Central memory CD8-positive, alpha-beta T cell (primary cell): ENCODE data around the gene FAM171A1.
"Not testable (repeated sequence)": the region's sequence is repeated elsewhere in the genome, so short reads cannot be mapped to it uniquely, and the experiment has no call there.

Experiments
- ATAC-seq: fragments of 150-1000 bp; cut with Tn5 transposase; replicated peaks from 2 replicates; pipeline ENCODE4 v1.10.0; 2022; ENCODE audit warnings: mild to moderate bottlenecking, moderate FRiP score, moderate number of reproducible peaks; ENCODE audit not compliant: poor library complexity, severe bottlenecking; ENCODE audit errors: extremely low read depth
- DNase-seq, 2 donors: peaks; one replicate each; pipeline ENCODE4 v3.0.0; 2021; ENCODE audit warnings: low spot score in 2 of 2
- H3K27ac Mint-ChIP-seq: one replicate; pipeline ENCODE4 v1.8.0; 2022; ENCODE audit warnings: low read depth, mild to moderate bottlenecking, moderate library complexity, mixed read lengths
- H3K27me3 Mint-ChIP-seq: one replicate; pipeline ENCODE4 v1.8.0; 2022; ENCODE audit warnings: mixed read lengths
- H3K36me3 Mint-ChIP-seq: one replicate; pipeline ENCODE4 v1.8.0; 2022; ENCODE audit warnings: mild to moderate bottlenecking, moderate library complexity, mixed read lengths; ENCODE audit not compliant: insufficient read depth
- H3K4me1 Mint-ChIP-seq: one replicate; pipeline ENCODE4 v1.8.0; 2022; ENCODE audit warnings: mixed read lengths
- H3K4me3 Mint-ChIP-seq: one replicate; pipeline ENCODE4 v1.8.0; 2022; ENCODE audit warnings: mild to moderate bottlenecking, moderate library complexity, mixed read lengths
- H3K9me3 Mint-ChIP-seq: one replicate; pipeline ENCODE4 v1.8.0; 2022; ENCODE audit warnings: mixed read lengths

The FAM171A1 gene

DNA sequence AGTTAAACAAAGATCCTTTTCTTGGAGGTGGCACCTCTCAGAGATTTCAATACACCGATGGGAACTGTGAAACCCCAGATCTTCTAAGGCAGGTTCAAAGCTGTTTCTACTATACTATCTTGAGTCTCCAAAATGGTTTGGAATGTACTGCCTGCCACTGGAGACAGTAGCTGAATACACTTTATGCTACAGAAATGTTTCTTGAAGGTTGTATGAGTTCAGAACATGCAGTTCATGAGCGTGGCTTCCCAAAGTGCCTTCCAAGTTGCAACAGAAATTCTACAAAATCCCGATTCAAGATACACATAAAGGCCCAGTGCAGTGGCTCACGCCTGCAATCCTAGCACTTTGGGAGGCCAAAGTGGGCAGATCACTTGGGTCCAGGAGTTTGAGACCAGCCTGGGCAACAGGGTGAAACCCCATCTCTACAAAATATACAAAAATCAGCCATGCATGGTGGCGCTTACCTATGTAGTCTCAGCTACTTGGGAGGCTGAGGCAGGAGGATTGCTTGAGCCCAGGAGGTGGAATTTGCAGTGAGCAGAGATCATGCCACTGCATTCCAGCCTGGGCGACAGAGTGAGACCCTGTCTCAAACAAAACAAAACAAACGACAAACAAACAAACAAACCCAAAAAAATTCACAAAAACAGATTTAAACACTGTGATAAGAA is 36.3 kb downstream of the FAM171A1 start:
- H3K9me3 Mint-ChIP-seq = no peaks in the 10 kb centered on the region
- DNase-seq (no peak), ATAC-seq (no peak)
- no peak overlapping the region for H3K27ac Mint-ChIP-seq
- no peaks in the 10 kb centered on the region for H3K4me1 Mint-ChIP-seq
- H3K4me3 Mint-ChIP-seq = no peak overlapping the region
- peaks cover 34% of the 10 kb centered on the region for H3K27me3 Mint-ChIP-seq
- H3K36me3 Mint-ChIP-seq = no peaks in the 10 kb centered on the region

DNA sequence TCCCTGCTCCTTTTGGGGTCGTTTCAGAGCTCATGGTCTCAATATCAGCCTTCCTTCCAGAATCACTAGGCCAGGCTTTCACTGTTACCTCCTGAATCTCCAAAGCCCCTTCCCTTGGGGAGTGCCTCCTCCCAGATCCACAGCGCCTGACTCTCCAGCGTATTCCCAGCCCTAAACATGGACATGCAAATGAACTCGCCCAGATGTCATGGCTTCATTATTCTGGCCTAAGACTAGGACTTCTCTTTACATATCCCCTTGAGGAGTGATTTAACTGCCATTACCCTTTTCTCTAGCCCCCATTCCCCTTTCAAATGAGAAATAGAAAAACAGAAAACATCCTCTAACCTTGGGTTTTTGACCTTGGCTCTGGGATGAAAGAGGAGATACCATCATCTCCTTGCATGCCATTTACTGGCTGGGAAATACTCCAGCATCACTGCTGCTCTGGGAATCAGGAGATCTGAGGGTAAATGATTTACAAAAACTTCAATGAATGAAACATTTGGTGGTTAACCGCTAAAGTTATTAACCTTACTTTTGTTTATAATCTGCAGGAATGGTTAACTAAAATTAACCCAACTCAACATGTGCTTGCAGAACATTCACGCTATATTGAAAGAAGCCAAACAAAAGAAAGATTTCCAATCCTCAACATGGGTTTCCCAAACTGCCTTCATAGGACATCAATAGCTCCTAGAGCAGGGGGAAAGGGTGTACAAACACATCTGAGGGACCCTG is 37.0 kb downstream of the FAM171A1 start:
- Mint-ChIP-seq H3K4me3 (no peak overlapping the region), H3K27ac (no peak overlapping the region), H3K4me1 (no peaks in the 10 kb centered on the region), H3K9me3 (no peaks in the 10 kb centered on the region), H3K36me3 (no peaks in the 10 kb centered on the region), H3K27me3 (peaks cover 27% of the 10 kb centered on the region)
- ATAC-seq (no peak), DNase-seq (no peak)

DNA sequence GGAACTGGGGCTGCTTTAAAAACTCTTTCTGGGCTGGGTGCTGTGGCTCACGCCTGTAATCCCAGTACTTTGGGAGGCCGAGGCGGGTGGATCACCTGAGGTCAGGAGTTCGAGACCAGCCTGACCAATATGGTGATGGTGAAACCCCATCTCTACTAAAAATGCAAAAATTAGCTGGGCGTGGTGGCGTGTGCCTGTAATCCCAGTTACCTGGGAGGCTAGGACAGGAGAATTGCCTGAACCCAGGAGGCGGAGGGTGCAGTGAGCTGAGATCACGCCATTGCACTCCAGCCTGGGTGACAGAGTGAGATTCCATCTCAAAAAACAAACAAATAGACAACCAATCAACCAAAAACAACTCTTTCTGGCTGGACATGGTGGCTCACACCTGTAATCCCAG is 37.9 kb downstream of the FAM171A1 start:
- not testable (repeated sequence) for DNase-seq, H3K27ac Mint-ChIP-seq, H3K9me3 Mint-ChIP-seq, ATAC-seq, H3K4me1 Mint-ChIP-seq, H3K36me3 Mint-ChIP-seq, H3K4me3 Mint-ChIP-seq
- peaks cover 18% of the 10 kb centered on the region for H3K27me3 Mint-ChIP-seq

DNA sequence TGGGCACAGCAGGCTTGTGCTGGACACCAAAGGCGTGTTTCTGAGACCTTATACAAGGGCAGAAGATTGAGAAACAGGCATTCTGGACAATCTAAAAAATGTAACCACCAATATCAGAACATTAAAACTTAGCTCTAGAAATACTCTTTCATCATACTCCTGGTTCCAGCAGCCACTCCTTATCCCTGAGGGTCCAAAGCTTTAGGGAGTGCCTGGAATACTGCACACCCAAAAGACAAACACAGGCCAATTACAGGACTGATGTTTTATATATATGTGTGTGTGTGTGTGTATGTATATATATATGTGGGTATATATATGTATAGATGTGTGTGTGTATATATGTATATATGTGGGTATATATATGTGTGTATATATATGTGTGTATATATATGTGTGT is 39.6 kb downstream of the FAM171A1 start:
- no peaks in the 10 kb centered on the region for H3K4me1 Mint-ChIP-seq
- DNase-seq (no peak), ATAC-seq (no peak)
- no peak overlapping the region for H3K27ac Mint-ChIP-seq
- no peaks in the 10 kb centered on the region for H3K36me3 Mint-ChIP-seq
- H3K9me3 Mint-ChIP-seq = no peaks in the 10 kb centered on the region
- no peak overlapping the region for H3K4me3 Mint-ChIP-seq
- peaks cover 10% of the 10 kb centered on the region for H3K27me3 Mint-ChIP-seq

DNA sequence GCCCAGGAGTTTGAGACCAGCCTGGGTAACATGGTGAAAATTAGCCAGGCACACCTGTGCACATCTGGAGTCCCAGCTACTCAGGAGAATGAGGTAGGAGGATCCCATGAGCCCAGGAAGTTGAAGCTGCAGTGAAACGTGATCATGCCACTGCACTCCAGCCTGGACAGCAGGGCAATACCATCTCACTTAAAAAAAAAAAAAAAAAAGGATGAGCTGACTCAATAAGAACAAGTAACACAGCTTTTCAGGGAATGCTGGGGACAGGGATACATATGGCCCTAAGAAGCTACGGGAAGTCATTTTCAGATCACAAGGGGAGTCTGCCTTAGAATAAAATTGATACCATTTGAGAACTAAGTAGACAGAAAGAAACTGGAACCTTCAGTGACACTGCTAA is 41.7 kb downstream of the FAM171A1 start:
- Mint-ChIP-seq H3K9me3 (no peaks in the 10 kb centered on the region), H3K4me3 (no peak overlapping the region)

DNA sequence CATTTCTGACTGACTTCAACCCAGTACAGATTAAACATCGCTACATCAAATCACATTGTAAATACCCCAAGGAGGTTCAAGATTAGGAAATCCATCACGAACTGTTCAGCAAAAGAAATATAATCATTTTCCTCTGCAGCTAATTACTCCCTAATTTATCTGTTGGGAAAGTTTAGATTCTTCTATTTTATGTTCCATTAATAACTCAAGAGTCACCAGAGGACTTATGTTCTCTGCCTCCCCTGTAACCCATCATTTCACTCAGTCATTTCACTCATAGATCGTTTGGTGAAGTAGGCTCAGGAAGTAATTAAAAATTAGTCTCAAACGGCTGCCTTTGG is 45.2 kb downstream of the FAM171A1 start:
- Mint-ChIP-seq H3K27ac (no peak overlapping the region), H3K9me3 (no peaks in the 10 kb centered on the region), H3K27me3 (peaks cover 10% of the 10 kb centered on the region), H3K36me3 (no peaks in the 10 kb centered on the region), H3K4me1 (no peaks in the 10 kb centered on the region), H3K4me3 (no peak overlapping the region)
- no peak for ATAC-seq
- no peak for DNase-seq

More for the DNA sequence above, 41.7 kb downstream of the FAM171A1 start:
- peaks cover 4% of the 10 kb centered on the region for H3K27me3 Mint-ChIP-seq
- no peak for ATAC-seq
- no peak overlapping the region for H3K27ac Mint-ChIP-seq
- no peaks in the 10 kb centered on the region for H3K4me1 Mint-ChIP-seq
- DNase-seq = no peak
- H3K36me3 Mint-ChIP-seq = no peaks in the 10 kb centered on the region

DNA sequence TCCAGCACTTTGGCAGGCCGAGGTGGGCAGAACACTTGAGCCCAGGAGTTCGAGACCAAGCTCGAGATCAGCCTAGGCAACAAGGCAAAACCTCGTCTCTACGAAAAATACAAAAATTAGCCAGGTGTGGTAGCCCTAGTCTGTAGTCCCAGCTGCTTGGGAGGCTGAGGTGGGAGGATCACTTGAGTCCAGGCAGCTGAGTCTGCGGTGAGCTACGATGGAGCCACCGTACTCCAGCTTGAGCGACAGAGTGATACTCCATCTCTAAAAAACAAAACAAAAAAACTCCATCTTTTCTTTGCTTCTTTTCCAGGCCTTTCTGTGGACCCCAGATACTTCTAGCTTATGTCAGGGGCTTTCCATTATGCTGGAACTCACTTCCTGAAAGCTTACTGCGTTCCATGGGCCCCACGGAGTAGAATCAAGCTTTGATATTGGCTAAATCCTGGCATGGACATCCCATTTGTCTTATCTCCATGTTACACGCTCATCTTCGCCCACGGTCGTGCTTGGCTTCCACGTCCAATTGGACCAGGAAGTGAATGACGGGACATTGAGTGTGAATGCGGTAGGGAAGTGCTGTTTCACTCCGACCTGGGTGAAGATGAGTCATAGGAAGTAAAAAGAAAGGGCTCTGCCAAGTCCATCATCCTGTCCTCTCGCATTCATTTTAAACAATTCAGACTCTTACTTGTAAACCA is 45.7 kb downstream of the FAM171A1 start:
- H3K27ac Mint-ChIP-seq = no peak overlapping the region
- H3K27me3 Mint-ChIP-seq = peaks cover 10% of the 10 kb centered on the region
- H3K9me3 Mint-ChIP-seq = no peaks in the 10 kb centered on the region
- H3K4me3 Mint-ChIP-seq = no peak overlapping the region
- no peaks in the 10 kb centered on the region for H3K4me1 Mint-ChIP-seq
- DNase-seq (no peak), ATAC-seq (no peak)
- no peaks in the 10 kb centered on the region for H3K36me3 Mint-ChIP-seq

DNA sequence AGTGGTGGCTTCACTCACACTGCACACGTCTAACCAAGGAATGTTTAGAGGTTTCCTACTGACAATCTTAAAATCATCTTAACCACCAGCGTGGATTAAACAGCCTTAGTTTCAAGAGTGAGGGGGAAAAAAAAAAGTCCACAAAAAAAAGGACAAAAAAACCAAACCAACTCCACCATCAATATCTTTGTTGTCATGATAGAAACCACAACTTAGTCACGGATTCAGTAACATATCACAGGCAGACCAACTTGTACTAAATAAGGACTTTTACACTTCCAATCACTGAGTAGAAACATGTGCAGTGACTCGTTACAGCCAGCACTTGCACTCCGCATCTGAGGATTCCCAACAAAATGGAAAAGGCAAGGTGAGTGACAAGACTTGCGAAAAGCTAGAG is 46.5 kb downstream of the FAM171A1 start:
- H3K4me1 Mint-ChIP-seq = no peaks in the 10 kb centered on the region
- H3K4me3 Mint-ChIP-seq = no peak overlapping the region
- H3K36me3 Mint-ChIP-seq = no peaks in the 10 kb centered on the region
- no peaks in the 10 kb centered on the region for H3K9me3 Mint-ChIP-seq
- H3K27ac Mint-ChIP-seq = no peak overlapping the region
- DNase-seq (no peak), ATAC-seq (no peak)
- H3K27me3 Mint-ChIP-seq = peaks cover 10% of the 10 kb centered on the region

DNA sequence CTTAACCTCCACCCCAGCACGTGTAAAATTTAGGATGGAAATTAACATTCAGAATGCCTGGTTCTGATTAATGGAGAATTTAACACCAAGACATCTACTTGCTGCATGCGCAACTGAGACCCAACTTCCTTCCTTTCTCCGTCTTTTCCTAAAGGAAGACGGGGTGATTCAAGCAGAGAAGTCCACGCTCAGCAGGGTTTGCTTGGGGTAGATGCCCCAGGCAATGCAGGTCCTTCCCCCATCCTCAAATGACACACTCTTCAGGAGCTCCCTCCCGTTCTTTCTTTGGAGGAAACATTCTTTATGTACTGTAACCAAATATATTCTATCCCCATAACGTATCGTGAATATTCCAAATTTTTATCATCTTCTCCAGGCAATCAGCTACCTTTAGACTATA is 47.0 kb downstream of the FAM171A1 start:
- H3K27ac Mint-ChIP-seq = no peak overlapping the region
- no peaks in the 10 kb centered on the region for H3K4me1 Mint-ChIP-seq
- no peak overlapping the region for H3K4me3 Mint-ChIP-seq
- H3K9me3 Mint-ChIP-seq = no peaks in the 10 kb centered on the region
- DNase-seq = no peak
- no peak for ATAC-seq
- no peaks in the 10 kb centered on the region for H3K36me3 Mint-ChIP-seq
- peaks cover 11% of the 10 kb centered on the region for H3K27me3 Mint-ChIP-seq

DNA sequence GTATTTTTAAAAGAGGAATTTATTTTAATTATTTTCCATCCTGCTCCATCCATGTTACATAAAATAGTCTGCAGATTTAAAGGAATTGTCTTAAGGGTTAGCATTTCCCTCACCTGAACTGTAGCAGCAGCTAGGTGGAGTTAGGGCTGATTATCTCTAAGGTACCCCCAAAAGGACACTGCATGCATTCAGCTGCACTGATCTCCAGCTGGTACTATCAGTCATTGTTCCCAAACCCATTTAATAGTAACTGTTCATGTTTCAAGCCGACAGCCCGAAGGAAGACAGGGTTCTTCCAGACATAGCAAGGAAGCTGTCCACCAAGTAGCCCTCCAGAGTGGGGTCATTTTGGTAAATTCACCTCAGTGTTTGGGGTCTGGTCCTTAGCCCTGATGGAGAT is 48.7 kb downstream of the FAM171A1 start:
- peaks cover 28% of the 10 kb centered on the region for H3K27me3 Mint-ChIP-seq
- H3K27ac Mint-ChIP-seq = no peak overlapping the region
- no peak overlapping the region for H3K4me3 Mint-ChIP-seq
- H3K36me3 Mint-ChIP-seq = no peaks in the 10 kb centered on the region
- no peak for ATAC-seq
- H3K9me3 Mint-ChIP-seq = no peaks in the 10 kb centered on the region
- no peaks in the 10 kb centered on the region for H3K4me1 Mint-ChIP-seq
- no peak for DNase-seq

DNA sequence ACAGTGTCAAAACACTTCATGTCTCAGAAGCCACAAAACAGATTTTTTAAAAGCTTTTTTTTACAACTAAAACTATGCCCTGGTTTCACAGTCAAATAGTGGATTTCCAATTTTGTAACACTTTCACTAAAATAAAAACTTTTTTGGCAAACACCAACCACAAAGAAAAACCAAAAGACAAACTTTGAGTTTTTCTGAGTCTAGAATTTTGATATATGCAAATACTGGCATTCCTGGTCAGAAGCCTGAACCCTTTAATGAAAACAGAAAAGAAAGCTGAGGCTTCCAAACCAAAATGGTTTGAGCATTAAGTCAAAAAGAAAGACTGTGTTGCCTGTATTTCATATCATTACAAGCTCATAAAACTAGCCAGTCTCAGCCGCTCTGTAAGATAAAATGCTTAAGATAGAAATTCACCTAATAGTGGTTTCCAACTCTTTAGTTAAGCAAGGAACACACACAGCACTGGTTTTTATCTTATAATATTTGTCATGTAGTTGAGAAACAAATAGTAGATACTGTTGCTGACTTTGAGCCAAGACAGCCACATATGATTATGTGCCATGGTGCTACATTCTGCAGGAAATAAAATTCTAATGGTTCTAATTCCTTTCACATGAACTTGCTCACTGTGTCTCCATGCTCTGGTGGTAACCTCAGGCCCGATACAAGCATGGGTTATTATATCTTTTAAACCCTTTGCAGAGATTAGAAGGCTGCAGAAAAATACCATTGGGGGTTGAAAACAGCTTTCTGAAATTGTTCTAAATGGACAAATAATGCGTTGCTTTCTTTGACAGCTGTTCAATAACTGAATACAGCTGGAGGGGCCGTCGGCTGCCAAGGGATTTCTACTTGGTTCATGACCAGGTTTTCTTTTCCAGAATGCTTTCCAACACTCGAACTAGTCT is 49.4 kb downstream of the FAM171A1 start:
- no peak overlapping the region for H3K4me3 Mint-ChIP-seq
- peaks cover 35% of the 10 kb centered on the region for H3K27me3 Mint-ChIP-seq
- no peak for ATAC-seq
- H3K9me3 Mint-ChIP-seq = no peaks in the 10 kb centered on the region
- DNase-seq = no peak
- no peak overlapping the region for H3K27ac Mint-ChIP-seq
- H3K4me1 Mint-ChIP-seq = no peaks in the 10 kb centered on the region
- no peaks in the 10 kb centered on the region for H3K36me3 Mint-ChIP-seq

DNA sequence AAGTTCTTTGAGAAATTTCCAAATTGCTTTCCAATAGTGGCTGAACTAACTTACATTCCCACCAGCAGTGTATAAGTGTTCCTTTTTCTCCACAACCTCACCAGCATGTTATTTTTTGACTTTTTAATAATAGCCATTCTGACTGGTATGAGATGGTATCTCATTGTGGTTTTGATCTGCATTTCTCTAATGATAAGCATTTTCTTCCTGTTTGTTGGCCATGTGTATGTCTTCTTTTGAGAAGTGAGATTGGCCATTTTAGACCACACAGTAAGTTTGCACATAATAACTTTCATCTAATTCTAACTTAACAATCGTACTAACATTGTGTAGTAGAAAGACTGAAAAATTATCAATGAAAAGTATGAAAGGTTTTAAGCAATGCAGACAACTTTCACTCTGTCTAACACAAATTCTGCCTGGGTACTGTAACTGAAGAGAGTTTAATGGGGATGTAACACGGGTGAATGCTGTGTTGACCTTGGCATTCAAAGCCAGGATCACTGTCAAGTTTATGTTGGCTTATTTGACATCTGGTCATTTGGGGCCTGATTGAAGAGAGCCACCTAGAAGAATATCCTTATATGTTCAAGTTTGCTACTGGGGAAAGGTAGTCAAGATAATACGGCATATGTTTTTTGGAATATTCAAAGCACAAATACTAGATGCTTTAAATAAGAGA is 50.4 kb downstream of the FAM171A1 start:
- Mint-ChIP-seq H3K27ac (no peak overlapping the region), H3K4me3 (no peak overlapping the region), H3K9me3 (no peaks in the 10 kb centered on the region), H3K4me1 (no peaks in the 10 kb centered on the region), H3K27me3 (peaks cover 42% of the 10 kb centered on the region), H3K36me3 (no peaks in the 10 kb centered on the region)
- ATAC-seq (no peak), DNase-seq (no peak)
